Dendritic cell treated with granulocyte-macrophage colony-stimulating factor and Interleukin-4, amounts not matched to agents 40 ng/mL and 50 ng/mL, for 4 days (primary cell): ENCODE data around the gene MACO1.
"Not testable (repeated sequence)": the region's sequence is repeated elsewhere in the genome, so short reads cannot be mapped to it uniquely, and the experiment has no call there.

Experiments used
- H3K27ac Mint-ChIP-seq: one replicate; pipeline ENCODE4 v1.8.0; 2022; ENCODE audit warnings: mild to moderate bottlenecking, mixed read lengths
- H3K27me3 Mint-ChIP-seq: one replicate; pipeline ENCODE4 v1.8.0; 2022; ENCODE audit warnings: mild to moderate bottlenecking, mixed read lengths
- H3K36me3 Mint-ChIP-seq: one replicate; pipeline ENCODE4 v1.8.0; 2022; ENCODE audit warnings: low read depth, mixed read lengths
- H3K4me1 Mint-ChIP-seq: one replicate; pipeline ENCODE4 v1.8.0; 2022; ENCODE audit warnings: low read depth, mixed read lengths
- H3K4me3 Mint-ChIP-seq: one replicate; pipeline ENCODE4 v1.8.0; 2022; ENCODE audit warnings: mild to moderate bottlenecking, moderate library complexity, mixed read lengths
- H3K9me3 Mint-ChIP-seq: one replicate; pipeline ENCODE4 v1.8.0; 2022; ENCODE audit warnings: mixed read lengths
- intact Hi-C: fragments of 100-400 bp; cut with micrococcal nuclease; formaldehyde crosslinking; loops from one replicate; pipeline ENCODE4 v1.15.0; 2022

The MACO1 gene

GRCh38 chr1:25432749-25433388 is 2.2 kb downstream of the MACO1 start:
- intact Hi-C loops: loop anchor here (5.0 kb wide), 1 partner anchor 429 kb away; no protein-coding TSS in a partner anchor

DNA sequence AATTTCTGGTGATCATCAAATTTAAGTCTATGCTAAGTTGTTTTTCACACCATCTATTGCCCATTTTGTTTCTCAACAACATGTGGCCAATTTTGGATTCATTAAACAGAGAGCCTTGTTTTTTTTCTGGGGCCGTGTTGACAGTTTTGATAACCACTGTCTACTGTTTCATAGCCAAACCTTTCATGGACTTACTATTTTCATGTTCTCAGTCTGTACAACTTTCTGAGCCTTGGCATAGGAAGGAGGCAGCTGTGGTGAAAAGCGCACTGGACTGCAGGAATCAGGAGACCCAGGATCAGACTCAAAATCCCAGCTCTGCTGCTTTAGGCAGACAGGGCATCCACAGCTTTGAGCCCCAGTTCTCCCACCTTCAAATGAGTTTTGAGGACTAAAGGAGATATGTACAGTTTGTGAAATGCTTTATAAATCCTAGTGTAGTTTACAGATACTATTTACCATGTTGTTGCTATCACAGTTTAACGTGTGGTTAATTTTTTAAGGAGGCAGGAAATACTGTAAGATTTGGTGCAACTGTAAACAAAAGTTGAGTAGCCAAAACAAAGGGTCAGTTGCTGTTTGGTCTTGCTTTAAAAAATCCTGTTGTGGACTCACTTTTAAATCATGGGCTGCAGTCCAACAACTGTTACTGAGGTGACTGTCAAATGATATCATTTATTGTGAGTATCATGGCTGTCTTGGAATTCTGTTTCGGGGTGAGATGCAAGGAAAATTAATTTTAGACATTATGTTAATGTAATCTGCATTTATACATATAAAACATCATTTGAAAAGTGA is 2.9 kb downstream of the MACO1 start:
- Mint-ChIP-seq H3K27ac (no peak overlapping the region), H3K9me3 (no peaks in the 10 kb centered on the region), H3K4me3 (no peak overlapping the region), H3K27me3 (peaks cover 4% of the 10 kb centered on the region), H3K36me3 (peaks cover 8% of the 10 kb centered on the region), H3K4me1 (peaks cover 36% of the 10 kb centered on the region)
- intact Hi-C loops: loop anchor here (5.0 kb wide), 1 partner anchor 429 kb away; no protein-coding TSS in a partner anchor

More at GRCh38 chr1:25432749-25433388, 2.2 kb downstream of the MACO1 start:
- Mint-ChIP-seq H3K9me3 (no peaks in the 10 kb centered on the region), H3K4me1 (peaks cover 36% of the 10 kb centered on the region), H3K27ac (no peak overlapping the region), H3K36me3 (peaks cover 7% of the 10 kb centered on the region), H3K4me3 (no peak overlapping the region), H3K27me3 (peaks cover 4% of the 10 kb centered on the region)

DNA sequence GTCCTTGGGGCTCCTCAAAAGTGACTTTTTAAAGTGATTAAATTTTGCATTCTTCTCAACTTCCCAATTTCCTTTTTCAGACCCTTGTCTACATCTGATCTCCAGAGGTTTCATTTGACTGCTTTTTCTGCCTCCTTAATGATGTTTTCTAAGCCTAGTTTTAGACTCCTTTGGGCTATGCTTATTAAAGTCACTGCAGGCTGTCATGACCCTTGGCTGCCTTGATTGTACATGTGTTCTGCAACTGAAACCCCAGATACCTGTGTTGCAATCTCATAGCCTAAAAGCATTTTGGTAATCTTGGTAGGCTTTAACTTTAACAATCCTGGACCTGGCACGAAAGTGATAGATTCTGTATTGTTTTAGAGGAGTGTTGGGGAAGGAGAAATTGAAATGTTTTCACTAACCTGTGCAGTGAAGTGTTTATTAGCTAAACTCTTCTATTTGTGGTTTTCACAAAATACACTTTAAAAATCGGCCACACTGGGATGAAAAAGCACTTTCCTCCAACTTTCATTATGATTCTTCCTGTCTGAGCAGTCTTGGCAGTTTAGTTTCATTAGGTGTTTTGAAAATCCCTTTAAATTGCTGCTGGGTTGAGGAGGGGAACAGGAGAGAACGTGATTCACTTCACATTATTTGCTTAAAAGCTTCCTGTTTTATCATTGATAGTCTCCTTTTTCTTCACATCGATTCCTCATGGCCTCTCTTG is 4.9 kb downstream of the MACO1 start:
- Mint-ChIP-seq H3K36me3 (peaks cover 8% of the 10 kb centered on the region), H3K27ac (peak overlapping the region; percentile 37), H3K9me3 (no peaks in the 10 kb centered on the region), H3K27me3 (no peaks in the 10 kb centered on the region), H3K4me1 (peaks cover 36% of the 10 kb centered on the region), H3K4me3 (no peak overlapping the region)
- intact Hi-C loops: no loop called here

DNA sequence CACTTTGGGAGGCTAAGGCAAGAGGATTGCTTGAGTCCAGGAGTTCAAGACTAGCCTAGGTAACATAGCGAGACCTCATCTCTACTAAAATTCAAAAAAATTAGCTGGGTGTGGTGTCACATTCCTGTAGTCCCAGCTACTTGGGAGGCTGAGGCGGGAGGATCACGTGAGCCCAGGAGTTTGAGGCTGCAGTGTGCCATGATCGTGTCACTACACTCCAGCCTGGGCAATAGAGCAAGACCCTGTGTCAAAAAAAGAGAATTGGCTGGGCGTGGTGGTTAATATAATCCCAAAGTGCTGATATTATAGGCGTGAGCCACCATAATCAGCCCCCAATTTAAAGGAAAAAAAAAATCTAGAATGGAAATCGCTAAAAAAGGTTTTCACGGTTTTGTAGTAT is 7.0 kb downstream of the MACO1 start:
- Mint-ChIP-seq H3K36me3 (peaks cover 8% of the 10 kb centered on the region), H3K9me3 (no peaks in the 10 kb centered on the region), H3K4me1 (peaks cover 28% of the 10 kb centered on the region), H3K4me3 (no peak overlapping the region), H3K27ac (no peak overlapping the region), H3K27me3 (no peaks in the 10 kb centered on the region)
- intact Hi-C loops: no loop called here

GRCh38 chr1:25439287-25439686 is 8.6 kb downstream of the MACO1 start:
- no peak overlapping the region for H3K4me3 Mint-ChIP-seq
- no peaks in the 10 kb centered on the region for H3K9me3 Mint-ChIP-seq
- H3K4me1 Mint-ChIP-seq: peaks cover 19% of the 10 kb centered on the region
- intact Hi-C loops: no loop called here
- peaks cover 8% of the 10 kb centered on the region for H3K36me3 Mint-ChIP-seq
- H3K27ac Mint-ChIP-seq: no peak overlapping the region
- no peaks in the 10 kb centered on the region for H3K27me3 Mint-ChIP-seq

DNA sequence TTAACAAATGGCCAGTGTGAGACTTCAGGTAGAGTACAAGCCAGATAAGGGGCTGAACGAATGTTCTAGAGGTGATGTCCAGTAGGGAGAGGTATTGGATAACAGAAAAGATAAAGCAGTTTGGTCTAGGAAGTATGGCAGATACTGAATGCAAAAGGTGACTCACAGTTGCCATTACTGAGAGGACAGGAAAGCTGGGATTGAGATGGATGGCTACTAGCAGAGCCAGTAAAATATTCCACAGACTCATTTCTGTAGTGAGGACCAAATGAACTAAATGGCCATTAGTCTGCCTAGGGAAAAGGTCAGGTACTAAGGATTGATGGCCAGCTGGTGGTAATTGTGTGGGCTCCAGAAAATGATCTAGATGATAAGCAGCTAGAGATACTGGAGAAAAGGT is 11.5 kb downstream of the MACO1 start:
- H3K27ac Mint-ChIP-seq: no peak overlapping the region
- intact Hi-C loops: no loop called here
- peaks cover 14% of the 10 kb centered on the region for H3K36me3 Mint-ChIP-seq
- no peaks in the 10 kb centered on the region for H3K9me3 Mint-ChIP-seq
- no peaks in the 10 kb centered on the region for H3K27me3 Mint-ChIP-seq
- H3K4me1 Mint-ChIP-seq: no peaks in the 10 kb centered on the region
- no peak overlapping the region for H3K4me3 Mint-ChIP-seq

- peaks cover 14% of the 10 kb centered on the region for H3K36me3 Mint-ChIP-seq
- H3K4me3 Mint-ChIP-seq: no peak overlapping the region
- H3K27ac Mint-ChIP-seq: no peak overlapping the region
- no peaks in the 10 kb centered on the region for H3K27me3 Mint-ChIP-seq
- no peaks in the 10 kb centered on the region for H3K9me3 Mint-ChIP-seq
- intact Hi-C loops: no loop called here
- H3K4me1 Mint-ChIP-seq: no peaks in the 10 kb centered on the region
Observed at GRCh38 chr1:25443030-25443699, 12.5 kb downstream of the MACO1 start.

DNA sequence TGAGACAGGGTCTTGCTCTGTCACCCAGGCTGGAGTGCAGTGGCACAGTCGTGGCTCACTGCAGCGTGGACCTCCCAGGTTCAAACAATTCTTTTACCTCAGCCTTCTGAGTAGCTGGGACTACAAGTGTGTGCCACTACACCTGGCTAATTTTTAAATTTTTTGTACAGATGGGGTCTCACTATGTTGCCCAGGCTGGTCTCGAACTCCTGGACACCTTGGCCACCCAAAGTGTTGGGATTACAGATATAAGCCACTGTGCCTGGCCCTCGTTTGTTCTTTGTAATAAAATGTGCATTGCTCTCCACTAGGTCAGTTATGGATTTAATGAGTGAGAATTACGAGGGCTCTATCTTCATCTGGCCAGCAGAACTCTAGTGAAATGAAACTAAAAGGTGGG is 13.9 kb downstream of the MACO1 start:
- H3K4me3 Mint-ChIP-seq, H3K9me3 Mint-ChIP-seq, H3K4me1 Mint-ChIP-seq, H3K27ac Mint-ChIP-seq, intact Hi-C loops, H3K27me3 Mint-ChIP-seq: not testable (repeated sequence)
- H3K36me3 Mint-ChIP-seq: peaks cover 15% of the 10 kb centered on the region

GRCh38 chr1:25445993-25446538 is 15.4 kb downstream of the MACO1 start:
- Mint-ChIP-seq H3K27ac (no peak overlapping the region), H3K27me3 (no peaks in the 10 kb centered on the region), H3K36me3 (peaks cover 23% of the 10 kb centered on the region), H3K4me3 (no peak overlapping the region), H3K9me3 (no peaks in the 10 kb centered on the region), H3K4me1 (no peaks in the 10 kb centered on the region)
- intact Hi-C loops: no loop called here

DNA sequence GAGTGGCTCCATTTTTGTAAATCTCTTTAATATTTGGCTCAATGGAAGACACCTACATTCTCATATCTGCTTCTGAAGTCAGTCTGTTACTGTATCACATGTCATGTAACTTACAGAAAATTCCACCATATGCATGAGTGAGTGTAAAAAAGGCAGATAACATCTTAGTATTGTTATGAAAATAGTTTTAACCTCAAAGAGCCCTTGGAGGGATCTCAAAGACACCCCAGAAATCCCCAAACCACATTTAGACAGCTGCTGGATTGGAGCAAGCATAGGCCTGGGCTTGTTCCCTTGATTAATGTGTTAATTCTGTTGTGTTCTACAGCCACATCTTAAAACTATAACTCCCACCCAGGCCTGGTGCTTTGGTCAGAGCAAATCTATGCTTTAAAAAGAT is 16.9 kb downstream of the MACO1 start:
- H3K27ac Mint-ChIP-seq: no peak overlapping the region
- no peaks in the 10 kb centered on the region for H3K9me3 Mint-ChIP-seq
- H3K27me3 Mint-ChIP-seq: no peaks in the 10 kb centered on the region
- intact Hi-C loops: no loop called here
- H3K4me3 Mint-ChIP-seq: no peak overlapping the region
- H3K4me1 Mint-ChIP-seq: peaks cover 10% of the 10 kb centered on the region
- H3K36me3 Mint-ChIP-seq: peaks cover 23% of the 10 kb centered on the region

DNA sequence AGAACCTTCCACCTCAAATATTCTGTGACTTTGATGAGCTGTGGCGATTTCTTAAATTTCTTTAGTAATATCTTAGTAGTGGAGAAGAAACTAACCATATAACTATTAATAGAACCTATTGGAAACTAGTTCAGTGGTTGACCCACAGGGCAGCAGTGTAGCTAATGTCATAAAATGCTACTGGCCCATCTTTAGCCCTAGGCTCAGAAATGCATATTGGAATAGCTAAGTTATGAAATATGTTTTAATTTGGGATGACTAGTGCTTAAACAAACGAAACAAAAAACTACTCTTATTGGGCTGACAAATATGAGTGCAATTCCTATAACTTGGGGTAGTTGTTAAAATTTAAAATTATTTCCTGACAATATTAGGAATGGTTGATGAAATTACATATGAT is 20.2 kb downstream of the MACO1 start:
- H3K9me3 Mint-ChIP-seq: no peaks in the 10 kb centered on the region
- no peak overlapping the region for H3K27ac Mint-ChIP-seq
- peaks cover 38% of the 10 kb centered on the region for H3K36me3 Mint-ChIP-seq
- intact Hi-C loops: no loop called here
- no peaks in the 10 kb centered on the region for H3K27me3 Mint-ChIP-seq
- peaks cover 10% of the 10 kb centered on the region for H3K4me1 Mint-ChIP-seq
- H3K4me3 Mint-ChIP-seq: no peak overlapping the region

DNA sequence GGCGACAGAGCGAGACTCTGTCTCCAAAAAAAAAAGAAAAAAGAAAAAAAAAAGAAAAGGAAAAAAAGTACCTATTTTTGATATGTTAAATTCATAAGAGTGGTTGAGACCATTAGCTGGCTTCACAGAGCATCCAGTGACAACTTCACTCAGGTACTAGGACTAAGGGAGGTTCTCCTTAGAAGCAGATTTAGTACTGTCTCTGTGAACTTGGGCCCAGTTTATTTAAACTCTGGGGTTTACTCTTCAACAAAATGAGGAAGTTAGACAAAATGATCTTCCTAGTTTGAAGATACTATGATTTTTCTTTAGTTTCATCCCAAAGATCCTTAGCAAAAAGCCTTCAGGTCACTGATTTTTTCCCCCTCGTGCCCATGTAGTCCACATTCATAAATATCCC is 21.2 kb downstream of the MACO1 start:
- Mint-ChIP-seq H3K36me3 (peaks cover 43% of the 10 kb centered on the region), H3K4me1 (peaks cover 18% of the 10 kb centered on the region), H3K27ac (no peak overlapping the region), H3K27me3 (no peaks in the 10 kb centered on the region), H3K4me3 (no peak overlapping the region), H3K9me3 (no peaks in the 10 kb centered on the region)
- intact Hi-C loops: no loop called here

DNA sequence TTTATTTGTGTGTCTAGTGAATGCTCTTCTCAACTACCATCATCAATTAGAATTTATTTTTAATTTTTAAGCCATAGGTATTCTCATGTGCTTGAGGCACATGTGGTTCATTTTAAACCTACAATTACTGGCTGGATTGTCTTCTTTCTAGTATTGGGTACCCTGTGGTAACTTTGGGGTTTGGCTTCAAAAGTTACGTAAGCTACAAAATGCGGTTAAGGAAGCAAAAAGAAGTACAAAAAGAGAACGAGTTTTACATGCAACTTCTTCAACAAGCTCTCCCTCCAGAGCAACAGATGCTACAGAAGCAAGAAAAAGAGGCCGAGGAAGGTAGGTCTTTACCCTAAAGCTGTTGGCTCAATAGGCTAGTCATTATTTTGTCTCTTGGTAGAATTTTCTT is 25.8 kb downstream of the MACO1 start:
- H3K36me3 Mint-ChIP-seq: peaks cover 57% of the 10 kb centered on the region
- intact Hi-C loops: no loop called here
- no peaks in the 10 kb centered on the region for H3K9me3 Mint-ChIP-seq
- no peak overlapping the region for H3K27ac Mint-ChIP-seq
- no peak overlapping the region for H3K4me3 Mint-ChIP-seq
- peaks cover 32% of the 10 kb centered on the region for H3K4me1 Mint-ChIP-seq
- no peaks in the 10 kb centered on the region for H3K27me3 Mint-ChIP-seq
